IPS-18a (cell line): ENCODE data around the gene OCEL1.

ENCODE experiments used
- H3K27ac ChIP-seq: one replicate; pipeline ENCODE4 v1.5.1; 2013; ENCODE audit warnings: low read length
- H3K27me3 ChIP-seq: one replicate; pipeline ENCODE4 v1.6.1; 2013; ENCODE audit warnings: mild to moderate bottlenecking, low read length; ENCODE audit not compliant: control insufficient read depth, insufficient read depth
- H3K36me3 ChIP-seq: one replicate; pipeline ENCODE4 v1.6.1; 2013; ENCODE audit warnings: low read depth, low read length; ENCODE audit not compliant: control insufficient read depth
- H3K4me1 ChIP-seq: one replicate; pipeline ENCODE4 v1.6.1; 2013; ENCODE audit warnings: low read depth, low read length; ENCODE audit not compliant: control insufficient read depth
- H3K4me3 ChIP-seq: one replicate; pipeline ENCODE4 v1.5.1; 2013; ENCODE audit warnings: low read length
- H3K9ac ChIP-seq: one replicate; pipeline ENCODE4 v1.6.1; 2013; ENCODE audit warnings: mild to moderate bottlenecking, low read length, moderate library complexity
- H3K9me3 ChIP-seq: one replicate; pipeline ENCODE4 v1.6.1; 2013; ENCODE audit warnings: low read depth, low read length; ENCODE audit not compliant: control insufficient read depth

Gene OCEL1

DNA sequence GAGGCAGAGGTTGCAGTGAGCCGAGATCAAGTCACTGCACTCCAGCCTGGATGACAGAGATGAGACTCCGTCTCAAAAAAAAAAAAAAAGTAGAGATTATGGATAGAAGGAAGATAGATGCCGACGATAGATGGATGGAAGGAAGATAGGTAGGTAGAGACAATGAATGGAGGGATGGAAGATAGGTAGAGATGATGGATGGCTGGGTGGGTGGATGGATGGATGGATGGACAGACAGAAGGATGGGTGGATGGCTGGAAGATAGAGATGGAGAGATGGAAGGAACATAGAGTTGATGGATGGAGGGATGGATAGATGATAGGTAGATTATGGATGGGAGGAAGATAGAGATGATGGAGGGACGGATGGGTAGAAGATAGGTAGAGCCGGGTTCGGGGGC lies 29.4 kb upstream of the OCEL1 start:
- Histone ChIP-seq H3K9ac (no peak overlapping the region), H3K36me3 (peaks cover 45% of the 10 kb centered on the region), H3K9me3 (no peaks in the 10 kb centered on the region), H3K4me3 (no peak overlapping the region), H3K27me3 (no peaks in the 10 kb centered on the region), H3K27ac (no peak overlapping the region), H3K4me1 (no peaks in the 10 kb centered on the region)

GRCh38 chr19:17197666-17198065 lies 28.4 kb upstream of the OCEL1 start:
- Histone ChIP-seq H3K4me3 (no peak overlapping the region), H3K27ac (no peak overlapping the region), H3K4me1 (no peaks in the 10 kb centered on the region), H3K9ac (no peak overlapping the region), H3K9me3 (no peaks in the 10 kb centered on the region), H3K27me3 (no peaks in the 10 kb centered on the region), H3K36me3 (peaks cover 53% of the 10 kb centered on the region)

DNA sequence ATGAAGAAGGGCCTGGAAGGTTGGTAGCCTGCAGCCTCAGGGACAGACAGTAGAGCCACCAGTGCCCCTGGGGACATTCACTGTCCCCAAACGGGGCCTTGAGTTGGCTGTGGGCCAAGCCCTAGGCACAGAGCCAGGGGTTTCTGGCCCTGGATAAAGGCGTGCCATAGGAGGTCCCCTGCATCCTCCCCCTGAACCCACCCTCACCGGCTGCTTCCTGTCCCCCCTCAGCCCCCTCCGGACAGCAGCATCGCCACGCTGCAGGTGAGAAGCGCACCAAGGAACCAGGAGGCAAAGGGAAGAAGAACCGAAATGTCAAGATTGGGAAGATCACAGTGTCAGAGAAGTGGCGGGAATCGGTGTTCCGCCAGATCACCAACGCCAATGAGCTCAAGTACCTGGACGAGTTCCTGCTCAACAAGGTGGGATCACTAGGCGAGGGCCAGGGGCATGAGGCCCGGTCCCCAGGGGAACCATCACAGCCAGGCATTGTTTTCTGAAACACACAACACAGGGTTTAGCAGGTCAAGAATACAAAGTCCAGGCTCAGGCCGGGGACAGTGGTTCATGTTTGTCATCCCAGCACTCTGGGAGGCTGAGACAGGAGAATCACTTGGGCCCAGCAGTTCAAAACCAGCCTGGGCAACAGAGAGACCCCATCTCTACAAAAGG lies 25.5 kb upstream of the OCEL1 start:
- Histone ChIP-seq H3K36me3 (peaks cover 36% of the 10 kb centered on the region), H3K4me3 (no peak overlapping the region), H3K27ac (no peak overlapping the region), H3K9ac (no peak overlapping the region), H3K4me1 (no peaks in the 10 kb centered on the region), H3K9me3 (no peaks in the 10 kb centered on the region), H3K27me3 (no peaks in the 10 kb centered on the region)

DNA sequence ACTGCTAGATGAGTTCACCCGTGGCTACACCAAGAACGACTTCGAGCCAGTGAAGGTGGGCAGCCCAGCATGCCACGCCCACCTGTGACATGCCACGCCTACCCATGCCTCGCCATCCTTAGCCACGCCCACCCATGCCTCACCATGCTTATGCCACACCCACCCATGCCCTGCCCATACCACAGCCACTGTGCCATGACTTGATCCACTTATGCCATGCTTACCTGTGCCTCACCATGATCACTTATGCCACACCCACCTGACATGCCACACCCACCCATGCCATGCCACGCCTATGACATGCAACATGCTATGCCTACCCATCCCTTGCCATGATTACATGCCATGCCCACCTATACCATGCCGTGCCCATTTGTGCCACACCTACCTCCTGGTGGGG lies 23.8 kb upstream of the OCEL1 start:
- H3K36me3 ChIP-seq: peaks cover 34% of the 10 kb centered on the region
- H3K9me3 ChIP-seq: no peaks in the 10 kb centered on the region
- no peak overlapping the region for H3K27ac ChIP-seq
- H3K4me3 ChIP-seq: no peak overlapping the region
- no peak overlapping the region for H3K9ac ChIP-seq
- no peaks in the 10 kb centered on the region for H3K27me3 ChIP-seq
- H3K4me1 ChIP-seq: no peaks in the 10 kb centered on the region

- Histone ChIP-seq H3K27ac (no peak overlapping the region), H3K4me3 (no peak overlapping the region), H3K27me3 (no peaks in the 10 kb centered on the region), H3K36me3 (peaks cover 30% of the 10 kb centered on the region), H3K9me3 (no peaks in the 10 kb centered on the region), H3K4me1 (no peaks in the 10 kb centered on the region), H3K9ac (no peak overlapping the region)
Measured at GRCh38 chr19:17202713-17203112, 23.3 kb upstream of the OCEL1 start.

- peaks cover 4% of the 10 kb centered on the region for H3K4me1 ChIP-seq
- no peak overlapping the region for H3K9ac ChIP-seq
- H3K4me3 ChIP-seq: no peak overlapping the region
- peaks cover 25% of the 10 kb centered on the region for H3K36me3 ChIP-seq
- no peak overlapping the region for H3K27ac ChIP-seq
- H3K9me3 ChIP-seq: no peaks in the 10 kb centered on the region
- H3K27me3 ChIP-seq: no peaks in the 10 kb centered on the region
Measured at GRCh38 chr19:17205237-17206140, 20.5 kb upstream of the OCEL1 start.

DNA sequence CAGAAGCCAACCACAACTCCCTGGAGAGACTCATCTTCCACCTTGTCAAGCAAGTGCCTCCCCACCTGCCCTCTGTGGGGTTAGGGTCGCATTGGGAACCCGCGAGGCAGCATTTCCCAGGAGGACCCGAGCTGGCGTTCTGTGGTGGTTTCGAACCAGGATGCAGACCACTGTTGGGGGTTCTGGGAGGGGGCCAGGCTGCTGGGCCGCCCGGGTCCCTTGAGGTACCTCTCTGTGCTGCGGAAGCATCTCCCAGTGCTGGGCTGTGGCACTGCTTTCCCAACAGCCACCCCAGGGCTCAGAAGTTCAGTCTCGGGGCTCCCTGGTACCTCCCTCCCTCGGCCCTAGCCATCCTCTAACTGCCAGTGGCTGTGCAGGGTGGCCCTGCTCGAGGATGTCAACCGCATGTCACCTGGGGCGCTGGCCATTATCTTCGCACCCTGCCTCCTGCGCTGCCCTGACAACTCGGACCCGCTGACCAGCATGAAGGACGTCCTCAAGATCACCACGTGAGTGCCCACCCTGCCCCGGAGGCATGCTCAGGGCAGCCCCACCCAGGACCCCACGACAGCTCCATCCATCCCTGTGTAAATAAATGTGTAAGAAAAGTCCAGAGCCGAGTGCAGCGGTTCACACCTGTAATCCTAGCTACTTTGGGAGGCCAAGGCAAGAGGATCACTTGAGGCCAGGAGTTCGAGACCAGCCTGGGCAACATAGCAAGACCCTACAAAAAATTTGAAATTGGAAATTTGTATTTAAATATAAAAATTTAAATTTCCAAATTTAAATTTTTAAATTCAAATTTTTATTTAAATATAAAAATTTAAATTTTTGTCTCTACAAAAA lies 19.1 kb upstream of the OCEL1 start:
- Histone ChIP-seq H3K27me3 (no peaks in the 10 kb centered on the region), H3K4me3 (no peak overlapping the region), H3K4me1 (peaks cover 4% of the 10 kb centered on the region), H3K36me3 (peaks cover 10% of the 10 kb centered on the region), H3K9me3 (no peaks in the 10 kb centered on the region), H3K27ac (no peak overlapping the region), H3K9ac (no peak overlapping the region)

DNA sequence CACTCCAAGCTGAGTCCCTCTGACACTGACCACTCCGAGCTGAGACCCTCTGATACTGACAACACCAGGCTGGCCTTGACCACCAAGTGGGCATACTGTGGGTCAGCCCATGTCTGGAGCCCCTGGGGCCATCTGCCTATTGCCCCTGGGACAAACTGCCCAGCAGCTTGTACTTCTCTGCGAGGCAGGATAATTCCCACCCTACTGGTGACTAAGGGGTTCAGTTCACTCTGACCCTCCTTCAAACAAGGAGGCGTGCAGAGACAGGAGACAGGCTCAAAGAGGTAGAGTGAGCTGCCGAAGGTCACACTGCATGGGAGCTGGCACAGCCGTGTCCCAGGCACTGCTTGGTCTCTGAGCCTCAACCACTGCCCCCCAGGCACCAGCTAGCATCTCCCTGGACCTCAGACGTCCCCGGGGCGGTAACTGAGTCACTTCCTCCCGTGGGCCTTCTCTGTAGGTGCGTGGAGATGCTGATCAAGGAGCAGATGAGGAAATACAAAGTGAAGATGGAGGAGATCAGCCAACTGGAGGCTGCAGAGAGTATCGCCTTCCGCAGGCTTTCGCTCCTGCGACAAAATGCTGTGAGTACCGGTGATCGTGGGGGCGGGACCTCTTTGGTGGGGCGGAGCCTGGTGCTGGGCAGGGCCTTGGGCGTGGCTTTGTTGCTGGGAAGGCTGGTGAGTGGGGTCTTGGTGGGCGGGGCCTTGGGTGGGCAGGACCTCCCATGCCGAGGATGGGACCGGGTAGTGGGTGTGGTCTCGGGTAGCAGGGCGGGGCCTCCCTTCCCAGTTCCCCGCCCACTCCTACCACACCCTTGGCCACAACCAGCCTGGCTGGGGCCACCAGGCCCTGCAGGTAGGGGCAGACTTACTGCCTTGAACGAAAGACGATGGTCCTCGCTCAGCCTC lies 16.6 kb upstream of the OCEL1 start:
- H3K36me3 ChIP-seq: peaks cover 4% of the 10 kb centered on the region
- H3K9ac ChIP-seq: no peak overlapping the region

GRCh38 chr19:17210296-17210695 lies 15.7 kb upstream of the OCEL1 start:
- Histone ChIP-seq H3K9me3 (no peaks in the 10 kb centered on the region), H3K27me3 (no peaks in the 10 kb centered on the region), H3K27ac (no peak overlapping the region), H3K4me3 (no peak overlapping the region), H3K36me3 (peaks cover 4% of the 10 kb centered on the region), H3K9ac (no peak overlapping the region), H3K4me1 (peaks cover 9% of the 10 kb centered on the region)

More for the DNA sequence above, 16.6 kb upstream of the OCEL1 start:
- Histone ChIP-seq H3K27ac (no peak overlapping the region), H3K4me1 (peaks cover 6% of the 10 kb centered on the region), H3K27me3 (no peaks in the 10 kb centered on the region), H3K9me3 (no peaks in the 10 kb centered on the region), H3K4me3 (no peak overlapping the region)

DNA sequence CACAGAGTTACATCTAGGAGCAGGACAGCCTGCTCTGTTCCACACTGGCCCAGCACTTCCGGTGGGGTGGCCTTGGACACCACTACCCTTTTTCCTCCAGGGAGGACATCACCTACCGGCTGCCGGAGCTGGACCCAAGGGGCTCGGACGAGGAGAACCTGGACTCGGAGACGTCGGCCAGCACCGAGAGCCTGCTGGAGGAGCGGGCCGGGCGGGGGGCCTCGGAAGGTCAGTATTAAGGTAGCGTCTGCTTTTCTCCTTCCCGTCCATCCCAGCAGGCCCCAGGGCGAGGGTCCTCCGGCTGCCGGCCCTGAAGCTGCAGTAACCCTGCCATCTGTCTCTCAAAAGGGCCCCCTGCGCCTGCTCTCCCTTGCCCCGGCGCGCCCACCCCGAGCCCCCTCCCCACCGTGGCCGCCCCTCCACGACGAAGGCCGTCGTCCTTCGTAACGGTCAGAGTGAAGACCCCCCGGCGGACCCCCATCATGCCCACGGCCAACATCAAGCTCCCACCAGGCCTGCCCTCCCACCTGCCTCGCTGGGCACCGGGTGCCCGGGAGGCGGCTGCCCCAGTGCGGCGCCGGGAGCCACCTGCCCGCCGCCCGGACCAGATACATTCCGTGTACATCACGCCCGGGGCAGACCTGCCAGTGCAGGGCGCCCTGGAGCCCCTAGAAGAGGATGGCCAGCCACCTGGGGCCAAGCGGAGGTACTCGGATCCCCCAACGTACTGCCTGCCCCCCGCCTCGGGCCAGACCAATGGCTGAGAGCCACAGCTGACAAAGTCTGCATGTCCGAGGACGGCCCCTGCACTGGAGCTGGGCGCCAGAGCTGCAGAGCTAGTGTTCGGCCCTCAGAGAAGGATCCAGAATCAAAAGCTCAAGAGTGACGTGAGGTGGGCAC lies 14.2 kb upstream of the OCEL1 start:
- peaks cover 13% of the 10 kb centered on the region for H3K4me1 ChIP-seq
- no peaks in the 10 kb centered on the region for H3K9me3 ChIP-seq
- H3K36me3 ChIP-seq: peaks cover 4% of the 10 kb centered on the region
- H3K9ac ChIP-seq: no peak overlapping the region
- H3K27me3 ChIP-seq: no peaks in the 10 kb centered on the region
- no peak overlapping the region for H3K4me3 ChIP-seq
- no peak overlapping the region for H3K27ac ChIP-seq
